GM19395 (cell line): Measurements from ENCODE around the gene C12orf50.
"Not testable (repeated sequence)": the region's sequence is repeated elsewhere in the genome, so short reads cannot be mapped to it uniquely, and the experiment has no call there.

ENCODE experiments used
- ATAC-seq: cut with Tn5 transposase; IDR thresholded peaks from one replicate; pipeline ENCODE4 v1.9.1; 2021; ENCODE audit warnings: mild to moderate bottlenecking, moderate library complexity; ENCODE audit not compliant: unreplicated experiment

Gene C12orf50

DNA sequence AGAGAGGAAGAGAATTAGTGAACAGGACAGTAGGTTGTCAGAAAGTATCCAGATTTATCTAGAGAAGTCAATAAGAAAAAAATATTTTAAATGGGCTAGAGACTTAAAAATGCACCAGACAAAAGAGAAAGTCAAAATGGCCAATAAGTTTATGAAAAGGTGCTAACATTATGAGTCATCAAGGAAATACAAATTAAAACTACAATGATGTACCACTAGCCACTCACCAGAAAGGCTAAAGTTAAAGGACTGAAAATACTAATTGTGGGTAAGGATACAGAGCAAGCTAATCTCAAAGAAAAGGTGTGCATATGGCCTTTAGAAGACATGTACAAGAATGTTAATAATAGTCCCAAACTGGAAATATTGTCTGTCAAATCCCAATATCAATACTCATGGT lies 37.7 kb downstream of the C12orf50 start:
- no peak for ATAC-seq

DNA sequence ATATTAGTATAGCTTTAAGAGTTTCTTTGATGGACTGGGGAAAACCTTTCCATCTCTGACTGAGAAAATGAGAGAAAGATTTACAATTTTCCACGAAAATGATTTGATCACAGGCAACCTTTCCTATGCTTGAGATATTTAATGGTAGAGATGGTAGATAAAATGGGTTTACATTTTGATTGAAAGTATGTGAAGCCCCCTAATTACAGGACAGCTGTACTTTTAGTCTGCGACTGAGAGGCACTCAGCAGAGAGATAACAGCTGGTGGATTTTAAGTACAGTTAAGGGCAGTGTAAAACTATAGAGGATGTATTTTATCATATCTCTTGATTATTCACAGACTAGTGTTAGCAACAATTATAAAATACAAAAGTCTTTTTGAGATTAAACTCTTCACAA lies 40.7 kb downstream of the C12orf50 start:
- ATAC-seq = no peak

DNA sequence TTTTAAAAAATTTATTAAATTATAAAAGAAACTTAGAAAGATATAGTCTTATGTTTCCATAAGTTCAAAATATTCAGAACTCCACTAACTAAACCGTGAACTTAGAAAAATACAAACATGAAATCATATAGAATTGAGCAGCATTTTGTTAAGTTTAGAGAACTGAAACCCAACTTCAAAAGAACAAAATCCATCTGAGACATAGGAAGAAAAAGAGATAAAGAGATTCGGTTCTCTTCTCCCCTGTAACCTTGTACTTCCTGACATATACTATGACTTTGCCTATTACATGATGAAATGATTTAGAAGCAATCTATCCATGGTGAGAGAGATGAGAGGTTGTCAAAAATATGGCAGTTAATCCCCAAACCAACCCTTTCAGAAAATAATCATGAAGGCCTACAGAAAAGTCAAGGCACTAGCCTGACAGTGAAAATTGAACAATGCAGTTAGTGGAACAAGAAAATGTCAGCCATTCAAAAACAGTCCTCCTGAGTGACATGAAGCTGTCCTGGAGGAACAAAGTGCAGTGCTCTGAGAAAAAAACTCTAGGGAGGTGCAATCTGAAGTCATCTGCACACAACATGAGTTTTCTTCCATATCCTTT lies 44.0 kb downstream of the C12orf50 start:
- ATAC-seq = no peak

DNA sequence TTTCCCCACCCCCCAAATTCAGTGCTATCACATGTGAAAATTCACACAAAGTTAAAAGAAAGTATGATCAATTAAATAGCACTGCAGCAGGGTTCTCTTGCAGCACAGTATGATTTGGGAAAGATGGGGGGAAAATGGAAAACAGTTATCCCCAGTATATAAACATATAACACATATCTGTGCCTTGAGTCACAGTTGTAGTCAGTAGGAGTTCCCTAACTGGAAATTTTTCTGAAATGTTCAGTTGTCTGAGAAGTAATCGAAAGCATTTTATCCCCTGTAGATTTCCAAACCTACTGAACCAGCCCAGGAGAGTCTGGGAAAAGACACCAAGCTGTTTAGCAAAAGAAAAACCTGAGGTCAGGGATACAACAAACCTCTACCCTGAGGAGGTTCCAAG lies 47.0 kb downstream of the C12orf50 start:
- ATAC-seq = no peak

DNA sequence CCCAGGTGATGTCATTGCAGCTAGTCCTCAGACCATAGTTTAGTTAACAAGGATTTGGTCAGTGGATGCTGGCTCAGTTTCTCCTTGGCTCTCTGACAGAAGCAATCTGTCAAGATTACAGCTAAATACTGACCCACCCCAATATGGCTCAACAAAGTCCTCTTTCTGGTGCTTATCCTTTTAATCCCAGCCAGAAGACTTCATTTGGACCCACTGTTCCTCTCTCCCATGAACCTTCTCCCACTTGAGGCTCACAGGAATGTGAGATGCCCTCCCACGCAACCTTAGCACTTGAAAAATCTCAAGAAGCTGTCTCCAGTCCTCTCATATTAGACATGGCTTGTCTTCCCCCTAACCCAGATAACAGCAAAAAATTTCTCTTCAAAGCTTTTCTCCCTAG lies 47.7 kb downstream of the C12orf50 start:
- ATAC-seq = no peak

DNA sequence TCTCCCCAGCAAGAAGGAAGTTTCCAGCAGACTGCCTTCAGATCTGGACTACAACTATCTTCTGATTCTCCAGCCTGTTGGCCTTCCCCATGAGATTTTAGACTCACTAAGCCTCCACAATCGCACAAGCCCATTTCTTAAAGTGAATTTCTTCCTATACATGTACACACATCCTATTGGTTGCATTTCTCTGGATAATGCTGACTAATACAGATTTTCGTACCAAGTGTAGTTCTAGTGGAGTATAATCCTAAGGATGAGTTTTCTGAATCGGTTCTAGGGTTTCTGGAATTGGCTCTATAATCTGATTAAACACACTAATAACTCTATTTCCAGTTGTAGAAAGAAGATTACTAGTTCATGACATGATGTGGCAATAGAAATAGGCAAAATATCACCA lies 53.3 kb downstream of the C12orf50 start:
- ATAC-seq = no peak

DNA sequence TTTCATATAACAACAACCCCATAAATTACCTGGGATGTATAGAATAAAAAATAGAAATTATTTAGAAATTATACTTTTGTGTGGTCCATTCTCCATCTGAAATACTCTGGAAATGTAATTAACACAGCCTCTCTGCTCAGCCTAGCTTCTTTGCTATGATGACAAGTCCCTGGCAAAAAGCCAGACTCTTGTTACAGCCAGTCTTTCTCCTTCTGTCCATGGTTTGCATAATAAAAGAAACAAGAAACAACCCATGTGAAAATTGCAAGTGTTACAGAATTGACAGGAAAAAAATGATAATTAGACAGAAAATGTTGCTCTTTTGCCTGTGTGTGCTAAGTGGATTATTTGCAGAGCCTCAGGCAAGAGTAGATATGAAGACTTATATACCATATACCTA lies 61.3 kb downstream of the C12orf50 start:
- ATAC-seq = no peak

DNA sequence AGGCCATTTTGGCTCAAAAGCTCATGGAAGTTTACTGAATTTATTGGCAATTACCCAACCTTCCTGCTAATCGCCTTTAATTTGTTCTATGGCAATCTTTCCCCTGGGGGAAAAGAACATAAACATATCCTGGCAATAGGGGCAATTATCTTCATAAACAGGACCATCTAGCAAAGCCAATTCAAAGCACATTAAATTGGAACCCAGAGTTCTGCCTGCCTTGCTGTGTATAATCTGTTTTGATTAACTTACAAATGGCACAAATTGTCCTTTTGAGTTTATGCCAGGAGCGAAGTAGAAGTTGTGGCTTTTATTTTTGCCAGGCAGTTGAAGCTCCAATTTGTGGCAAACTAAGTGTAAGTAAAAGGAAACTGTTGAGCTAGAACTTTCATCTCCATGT lies 68.6 kb downstream of the C12orf50 start:
- ATAC-seq = no peak

DNA sequence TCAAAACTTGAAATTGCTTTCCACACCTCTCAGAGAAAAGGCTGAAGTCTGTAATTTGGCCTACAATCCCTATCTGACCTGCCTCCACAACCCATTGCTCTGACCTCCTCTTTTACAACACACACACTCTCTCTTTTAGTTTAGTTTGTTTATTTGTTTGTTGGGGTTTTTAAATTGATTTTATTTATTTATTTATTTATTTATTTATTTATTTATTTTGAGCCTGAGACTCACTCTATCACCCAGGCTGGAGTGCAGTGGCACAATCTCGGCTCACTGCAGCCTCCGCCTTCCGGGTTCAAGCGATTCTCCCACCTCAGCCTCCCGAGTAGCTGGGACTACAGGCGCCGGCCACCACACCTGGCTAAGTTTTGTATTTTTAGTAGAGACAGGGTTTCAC lies 75.2 kb downstream of the C12orf50 start:
- ATAC-seq = not testable (repeated sequence)

DNA sequence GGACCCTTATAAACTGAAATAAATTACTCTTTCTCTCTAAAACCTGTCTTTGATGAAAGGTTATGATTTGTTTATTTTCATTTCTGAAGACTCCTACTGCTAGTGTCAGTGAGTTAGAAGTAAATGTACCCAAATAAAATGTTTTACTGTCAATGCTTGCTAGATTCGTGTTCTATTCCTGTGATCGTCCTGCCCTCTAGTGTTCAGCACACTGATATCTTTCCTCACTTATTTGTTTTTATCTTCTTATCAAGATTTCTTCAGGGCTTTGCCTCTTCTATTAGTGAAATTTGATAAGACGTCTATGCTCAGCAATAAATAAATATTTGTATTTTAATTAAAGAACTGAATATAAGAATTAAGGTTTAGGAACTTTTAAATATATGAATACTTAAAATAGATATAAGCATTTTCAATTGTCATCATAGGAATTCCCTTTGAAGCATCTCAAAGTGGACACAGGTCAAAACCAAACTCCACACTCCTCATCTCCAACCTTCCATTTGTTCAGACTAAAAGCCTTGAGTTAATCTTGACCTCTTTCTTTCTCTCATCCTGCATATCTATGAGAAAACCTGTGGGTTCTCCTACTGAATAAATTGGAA lies 75.8 kb downstream of the C12orf50 start:
- ATAC-seq = no peak

DNA sequence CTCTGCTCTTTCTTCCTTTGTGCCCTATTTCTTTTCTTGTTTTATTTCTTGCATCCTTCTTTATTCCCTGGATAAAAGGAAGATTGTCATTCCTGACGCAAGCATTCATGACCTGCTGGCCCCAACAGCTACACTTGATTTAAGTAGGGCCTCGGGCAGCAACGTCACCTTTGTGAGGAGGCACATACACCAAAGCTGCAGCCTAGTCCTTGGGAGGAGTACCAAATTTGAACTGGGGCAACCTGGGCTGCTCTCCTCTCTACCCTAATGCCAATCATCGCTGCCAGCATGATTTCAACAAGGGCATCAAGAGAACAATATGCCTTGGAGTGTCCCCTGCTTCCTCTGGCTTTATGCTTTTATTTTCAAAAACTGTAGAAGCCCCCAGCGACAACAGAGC lies 76.4 kb downstream of the C12orf50 start:
- ATAC-seq = no peak

DNA sequence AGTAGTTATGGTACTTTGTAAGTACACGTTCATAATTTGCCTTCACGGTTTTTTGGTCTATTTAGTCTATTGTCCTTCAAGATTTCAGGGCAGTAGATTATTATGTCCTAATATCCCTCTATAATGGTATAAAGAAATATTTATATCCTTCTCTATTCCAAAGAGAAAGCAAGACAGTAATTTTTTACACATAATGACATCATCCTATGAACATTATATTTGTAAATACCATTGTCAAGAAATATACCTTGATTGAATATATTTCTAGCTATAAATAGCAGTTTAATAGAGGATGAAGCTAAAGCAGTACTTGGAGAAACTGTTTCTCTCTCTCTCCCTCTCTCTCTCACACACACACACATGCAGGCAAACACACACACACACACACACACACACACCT lies 77.0 kb downstream of the C12orf50 start:
- no peak for ATAC-seq

DNA sequence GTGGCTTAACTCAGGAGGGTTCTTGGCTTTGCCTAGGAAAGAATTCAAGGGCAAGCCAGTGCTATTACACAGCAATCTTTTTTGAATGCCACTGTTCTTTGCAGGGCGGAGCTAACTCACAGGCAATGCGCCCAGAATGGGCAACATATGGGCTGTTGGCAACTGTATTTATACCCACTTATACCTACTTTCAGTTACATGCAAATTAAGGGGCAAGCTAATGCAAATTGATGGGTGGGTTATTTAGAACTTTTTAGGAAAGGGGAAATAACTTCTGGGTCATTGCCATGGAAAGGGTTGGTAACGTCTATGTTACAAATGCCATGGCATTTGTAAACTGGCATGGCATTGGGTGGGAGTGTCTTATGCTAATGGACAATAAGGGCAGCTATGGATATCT lies 85.4 kb downstream of the C12orf50 start:
- no peak for ATAC-seq

DNA sequence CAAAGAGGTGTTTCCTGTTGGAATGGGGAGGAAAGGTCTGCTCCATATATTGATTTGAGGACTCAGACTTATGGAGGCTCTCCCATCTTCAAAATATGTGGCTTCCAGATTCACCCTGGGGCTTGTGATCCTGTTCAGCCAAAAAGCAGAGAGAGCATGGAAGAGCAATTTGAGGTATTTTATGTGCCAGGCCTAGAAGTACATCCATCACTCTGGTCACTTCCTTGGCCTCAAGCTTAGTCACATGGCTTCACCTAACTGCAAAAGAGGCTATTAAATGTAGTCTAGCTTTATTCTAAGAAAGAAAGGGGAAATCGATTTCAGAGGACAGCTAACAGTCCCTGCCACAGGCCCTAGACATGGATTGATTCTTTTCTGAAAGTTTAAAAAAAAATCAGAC lies 86.2 kb downstream of the C12orf50 start:
- no peak for ATAC-seq

DNA sequence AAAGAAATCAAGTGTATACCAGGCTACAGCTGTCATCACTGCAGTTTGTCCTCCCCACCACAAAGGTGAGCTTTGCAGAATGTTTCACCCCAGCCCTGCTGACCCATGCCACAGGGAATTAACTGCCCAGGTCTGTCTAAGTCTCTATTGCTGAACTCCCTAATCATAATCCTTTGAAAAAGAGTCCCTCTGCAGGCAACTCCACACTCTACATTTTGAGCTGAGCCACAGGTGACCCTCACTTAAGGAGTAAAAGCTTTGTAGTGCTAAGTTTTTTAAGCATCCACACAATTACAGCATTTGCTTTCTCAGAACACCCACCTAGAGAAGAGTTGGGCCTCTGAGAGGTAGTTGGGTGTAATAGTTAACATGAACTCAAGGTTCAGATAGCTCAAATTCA lies 90.0 kb downstream of the C12orf50 start:
- no peak for ATAC-seq

DNA sequence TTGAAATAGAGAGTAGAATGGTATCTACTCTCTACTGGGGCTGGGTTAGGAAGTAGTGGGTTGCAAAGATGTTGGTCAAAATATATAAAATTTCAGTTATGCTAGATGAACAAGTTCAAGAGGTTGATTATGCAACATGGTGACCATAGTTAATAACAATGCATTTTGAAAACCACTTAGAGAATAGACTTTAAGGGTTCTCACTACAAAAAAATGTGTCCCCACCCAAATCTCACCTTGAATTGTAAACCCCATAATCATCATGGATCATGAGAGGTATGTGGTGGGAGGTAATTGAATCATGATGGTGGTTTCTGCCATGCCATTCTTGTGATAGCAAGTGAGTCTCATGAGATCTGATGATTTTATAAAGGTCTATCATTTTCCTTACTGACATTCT lies 94.0 kb downstream of the C12orf50 start:
- ATAC-seq = no peak

DNA sequence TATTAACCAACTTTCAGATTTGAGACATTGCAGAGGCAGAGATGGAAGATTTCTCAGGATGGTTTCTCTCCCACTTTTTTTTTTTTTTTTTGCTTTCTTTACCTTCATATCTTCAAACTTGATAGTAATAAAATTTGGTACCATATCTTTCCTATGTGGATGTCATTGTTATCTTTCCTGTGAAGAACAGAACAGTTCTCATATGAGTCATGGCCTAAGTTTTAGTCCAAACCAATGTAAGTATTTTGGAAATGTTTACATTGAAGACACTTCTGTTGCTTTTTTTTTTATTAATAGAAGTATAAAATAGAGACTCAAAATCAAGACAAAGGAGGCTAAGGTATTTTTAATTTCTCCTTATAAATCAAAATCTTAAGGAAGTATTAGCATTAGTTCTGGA lies 95.2 kb downstream of the C12orf50 start:
- no peak for ATAC-seq

DNA sequence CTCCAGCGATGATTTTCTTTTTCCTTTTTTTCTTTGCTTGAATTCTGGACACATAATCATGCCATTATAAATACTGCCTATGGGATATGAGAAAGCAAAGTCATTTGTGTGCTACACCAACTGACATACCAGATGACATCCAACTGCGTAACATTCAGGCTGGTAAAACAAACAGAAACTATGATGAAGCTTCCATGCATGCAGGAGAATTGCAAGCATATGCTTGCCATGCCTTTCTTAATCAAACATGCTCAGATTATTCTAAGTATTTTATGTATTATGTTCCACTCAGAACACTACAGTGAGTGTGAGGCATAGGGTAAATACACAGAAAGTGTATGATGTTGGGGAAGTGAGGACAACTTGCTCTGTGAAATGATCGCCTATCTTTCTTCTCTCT lies 97.4 kb downstream of the C12orf50 start:
- ATAC-seq = no peak

DNA sequence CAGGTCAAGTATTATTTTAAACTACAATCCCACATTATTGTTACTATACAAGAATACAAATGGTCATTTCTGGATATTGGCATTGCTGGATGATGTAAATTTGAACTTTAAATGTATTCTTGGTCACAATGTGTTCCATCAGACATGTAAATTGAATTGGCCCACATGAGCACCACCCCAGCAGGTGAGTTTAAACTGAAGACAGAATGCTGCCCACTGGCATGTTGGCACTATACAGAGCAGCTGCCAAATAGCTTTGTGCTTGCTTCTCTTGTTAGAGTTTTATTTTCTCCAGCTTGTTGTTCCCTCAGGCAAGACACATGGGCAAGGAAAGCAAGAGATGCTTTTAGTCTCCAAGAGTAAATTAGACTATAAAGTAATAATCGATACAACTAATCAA lies 98.6 kb downstream of the C12orf50 start:
- no peak for ATAC-seq
